NCI-H2171 treated with DMSO at 0.1 percent for 48 hours (cell line): ENCODE data around the gene HSDL2.

Experiments used
- DNase-seq: peaks from one replicate; lab custom pipeline; 2025; lab: John Stamatoyannopoulos, UW

HSDL2 gene

GRCh38 chr9:112446526-112446925 is 66.6 kb downstream of the HSDL2 start:
- no peak for DNase-seq

GRCh38 chr9:112447283-112447761 is 67.4 kb downstream of the HSDL2 start:
- DNase-seq, result no peak

GRCh38 chr9:112462855-112463254 is 82.9 kb downstream of the HSDL2 start:
- no peak for DNase-seq

GRCh38 chr9:112465352-112465751 is 85.4 kb downstream of the HSDL2 start:
- DNase-seq, result no peak

DNA sequence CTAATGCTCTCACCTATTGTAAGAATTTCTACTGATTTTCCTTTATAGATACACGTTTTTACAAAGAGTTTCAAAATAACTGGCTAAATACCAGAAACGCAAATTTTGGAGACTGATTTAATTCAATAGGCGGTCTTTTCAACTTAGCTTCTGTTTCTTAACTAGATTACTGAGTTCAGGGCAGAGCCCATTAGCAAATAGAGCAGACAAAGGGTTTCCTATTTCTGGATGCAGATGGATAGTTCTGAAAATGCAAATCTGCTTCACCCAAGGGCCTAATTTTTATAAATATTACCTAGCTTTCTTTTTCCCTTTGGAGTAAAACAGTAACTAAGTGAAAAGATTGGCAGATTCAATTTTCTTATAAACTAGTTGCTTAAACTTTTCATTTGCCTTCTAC is 93.1 kb downstream of the HSDL2 start:
- DNase-seq, result no peak

- DNase-seq, result no peak
Measured at GRCh38 chr9:112473986-112474385, 94.1 kb downstream of the HSDL2 start.

GRCh38 chr9:112475318-112475717 is 95.4 kb downstream of the HSDL2 start:
- no peak for DNase-seq

DNA sequence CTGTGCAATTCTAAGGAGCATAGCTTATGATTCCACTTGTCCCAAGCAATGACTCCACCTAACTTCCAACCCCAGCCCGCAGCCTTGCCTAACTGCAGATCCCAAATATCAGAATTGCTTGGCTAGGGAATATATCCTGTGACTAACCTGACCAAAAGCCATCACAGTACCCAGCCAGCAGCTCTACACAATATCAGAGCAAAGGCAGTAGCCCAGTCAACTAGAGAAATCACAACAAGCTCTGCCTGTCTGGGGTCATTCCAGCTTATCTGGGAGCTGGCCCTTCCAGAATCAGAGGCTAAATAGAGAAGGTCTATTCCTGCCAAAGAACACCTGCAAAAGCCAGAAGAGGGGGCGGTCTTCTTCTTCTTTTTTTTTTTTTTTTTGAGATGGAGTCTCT is 97.4 kb downstream of the HSDL2 start:
- no peak for DNase-seq

DNA sequence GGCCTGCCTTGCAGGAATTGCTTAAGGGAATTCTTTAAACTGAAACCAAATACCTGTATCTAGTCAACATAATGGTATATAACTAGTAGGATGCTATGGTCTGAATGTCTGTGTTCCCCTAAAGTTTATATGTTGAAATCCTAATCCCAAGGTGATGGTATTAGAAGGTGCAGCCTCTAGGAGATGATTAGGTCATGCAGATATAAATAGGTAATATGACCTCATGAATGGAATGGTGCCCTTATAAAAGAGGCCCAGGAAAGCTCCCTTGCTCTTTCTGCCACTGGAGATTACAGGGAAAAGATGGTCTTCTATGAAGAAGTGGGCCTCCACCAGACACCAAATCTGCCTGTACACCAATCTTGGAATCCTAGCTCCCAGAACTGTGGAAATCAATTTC is 99.3 kb downstream of the HSDL2 start:
- no peak for DNase-seq

GRCh38 chr9:112484607-112485006 is 104.7 kb downstream of the HSDL2 start:
- no peak for DNase-seq

- DNase-seq, result no peak
Measured at GRCh38 chr9:112485574-112485973, 105.7 kb downstream of the HSDL2 start.

DNA sequence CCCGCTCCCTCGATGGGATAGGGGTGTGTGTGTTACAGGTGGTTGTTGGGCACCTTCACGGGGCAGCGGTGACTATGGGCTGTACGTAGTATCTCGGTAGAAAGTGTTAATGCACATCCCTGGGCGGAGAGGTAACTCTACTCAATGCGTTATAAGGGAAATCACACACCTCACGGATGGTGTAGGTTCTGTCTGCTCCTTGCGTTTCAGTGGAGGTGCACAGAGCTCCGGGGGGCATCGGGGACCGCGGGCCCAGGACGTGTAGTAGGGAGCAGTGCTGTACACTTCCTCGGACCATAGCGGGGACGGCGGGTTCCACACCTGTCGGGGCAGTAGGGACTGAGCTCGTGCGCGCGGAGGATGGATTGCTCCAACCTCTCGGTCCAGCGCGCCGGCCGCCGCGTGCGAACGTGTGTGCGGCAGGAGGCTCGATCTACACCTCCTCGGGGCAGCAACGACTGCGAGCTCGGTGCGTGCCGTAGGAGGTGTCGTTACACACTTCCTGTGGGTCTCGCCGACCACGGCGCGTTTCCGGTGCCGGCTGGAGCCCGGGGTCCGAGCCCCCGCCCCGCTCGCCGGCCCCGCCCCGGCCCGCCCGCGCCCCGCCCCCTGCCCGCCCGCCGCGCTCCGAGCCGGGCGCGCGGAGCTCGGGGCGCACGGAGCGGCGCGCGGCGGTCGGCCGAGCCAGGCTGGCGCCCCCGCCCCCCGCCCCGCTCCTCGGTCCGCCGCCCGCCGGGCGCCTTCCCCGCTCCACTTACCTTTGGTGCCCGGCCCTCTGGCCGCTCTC is 106.5 kb downstream of the HSDL2 start, which contains the start of gene KIAA1958:
Gene KIAA1958 (plus strand): TSS at position 607 of the 787 bp plus-strand sequence. CDS start 87,254 bp downstream, outside the sequence.
- DNase-seq, result peak; percentile 83

GRCh38 chr9:112487008-112487798 is 107.3 kb downstream of the HSDL2 start:
- DNase-seq, result peak; percentile 72

- no peak for DNase-seq
Measured at GRCh38 chr9:112487799-112488340, 108.0 kb downstream of the HSDL2 start.

DNA sequence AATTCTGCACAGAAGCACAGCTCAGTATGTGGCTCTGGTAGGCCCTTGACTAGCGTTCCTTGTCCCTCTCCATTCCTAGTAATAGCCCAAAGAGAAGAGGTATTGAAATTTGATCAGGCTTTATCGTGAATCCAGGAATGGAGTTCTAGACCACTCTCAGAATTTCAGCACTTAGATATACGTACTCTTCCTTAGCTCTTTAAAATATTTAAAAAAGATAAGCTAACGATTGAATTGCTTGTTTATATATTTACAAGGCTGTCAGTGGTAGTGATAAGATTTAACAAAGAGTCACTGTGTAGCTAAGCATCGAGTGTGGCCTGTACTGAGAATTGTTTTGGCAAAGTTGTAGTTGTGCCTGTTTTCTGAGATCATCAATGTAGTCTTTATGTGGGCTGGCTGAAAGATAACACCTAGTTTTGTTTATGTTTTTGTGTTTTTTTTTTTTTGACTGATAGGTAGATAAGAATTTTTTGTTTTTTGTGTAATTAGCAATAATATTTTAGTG is 109.2 kb downstream of the HSDL2 start:
- no peak for DNase-seq

DNA sequence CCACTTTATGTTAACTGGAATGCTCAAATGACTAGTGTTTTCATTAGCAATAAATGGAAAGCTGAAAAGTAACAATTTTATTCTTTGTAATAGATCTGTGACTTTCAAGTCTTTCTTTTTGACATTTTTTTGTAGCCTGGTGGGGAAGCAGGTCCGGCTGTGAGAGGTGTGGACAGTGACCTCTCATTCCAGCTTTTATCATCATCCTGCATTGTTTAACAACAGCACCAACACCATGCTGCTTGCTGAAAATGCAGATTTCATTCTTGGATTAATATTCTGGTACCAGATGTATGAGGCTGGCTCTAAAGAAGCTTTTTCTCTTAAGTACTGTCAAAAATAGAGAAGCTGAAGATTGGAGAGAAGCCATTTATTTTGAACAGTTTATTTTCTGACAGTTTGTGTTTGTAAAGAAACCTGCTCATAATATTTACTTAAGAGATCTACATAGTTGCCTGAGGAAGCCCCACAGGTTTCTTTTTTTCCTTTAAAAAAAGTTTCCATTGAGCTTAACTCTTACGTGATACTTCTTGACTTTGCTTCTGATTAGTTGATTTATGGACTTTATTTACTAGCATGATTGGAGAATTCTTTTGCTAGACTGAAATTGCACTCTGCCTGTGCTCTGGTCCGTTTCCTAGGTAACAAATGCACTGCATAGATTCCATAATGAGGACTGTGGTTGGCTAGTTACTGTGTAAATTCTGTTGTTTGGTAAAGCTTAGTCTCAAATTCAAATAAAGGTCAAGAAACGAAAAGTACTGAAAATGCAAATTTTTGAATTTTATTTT is 110.2 kb downstream of the HSDL2 start:
- no peak for DNase-seq

DNA sequence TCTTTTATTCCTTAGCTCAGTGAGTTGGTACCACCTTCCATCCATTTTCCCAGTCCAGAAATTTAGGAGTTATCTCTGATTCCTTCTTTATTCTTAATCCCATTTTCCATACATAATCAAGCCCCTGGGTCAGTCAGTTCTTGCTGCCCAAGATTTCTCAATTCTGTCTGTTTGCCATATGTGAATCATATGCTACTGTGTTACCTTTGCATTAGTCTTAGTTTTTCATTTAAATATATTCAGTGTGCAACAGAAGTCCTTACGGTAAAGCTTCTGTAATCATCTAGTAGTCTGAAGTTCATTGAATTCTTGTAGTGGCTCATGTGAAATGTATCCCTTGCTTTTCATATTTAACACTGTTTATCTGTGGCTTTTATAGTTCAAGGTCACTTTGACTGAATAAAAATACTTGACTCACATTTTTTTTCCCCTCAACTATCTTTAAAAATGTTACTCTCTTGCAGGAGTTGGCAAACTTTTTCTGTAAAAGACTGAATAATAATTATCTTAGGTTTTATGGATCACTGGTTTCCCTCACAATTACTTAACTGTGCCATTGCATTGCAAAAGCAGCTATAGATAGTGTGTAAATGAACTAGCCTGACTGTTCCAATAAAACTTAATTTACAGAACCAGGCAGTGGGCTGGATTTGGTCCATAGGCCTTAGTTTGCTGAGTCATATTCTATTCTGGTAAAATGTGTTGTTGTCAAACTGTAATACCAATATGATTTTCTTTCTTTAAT is 113.7 kb downstream of the HSDL2 start:
- DNase-seq, result no peak

DNA sequence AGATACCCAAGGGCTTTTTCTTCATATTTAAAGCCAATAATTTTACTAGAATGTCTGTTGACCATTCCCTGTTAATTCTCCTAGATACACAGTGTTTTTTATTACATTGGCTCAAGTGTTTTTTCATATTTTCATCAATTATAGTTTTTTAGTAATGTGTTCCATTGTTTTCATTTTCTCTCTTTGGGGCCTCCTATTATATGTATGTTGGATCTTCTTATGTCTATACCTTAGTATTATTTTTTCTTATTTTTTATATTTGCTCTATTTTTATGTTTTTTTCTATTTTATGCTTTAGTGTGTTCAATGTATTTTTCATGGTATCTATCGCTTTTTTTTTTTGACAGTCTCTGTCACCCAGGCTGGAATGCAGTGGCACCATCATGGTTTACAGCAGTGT is 114.2 kb downstream of the HSDL2 start:
- no peak for DNase-seq

DNA sequence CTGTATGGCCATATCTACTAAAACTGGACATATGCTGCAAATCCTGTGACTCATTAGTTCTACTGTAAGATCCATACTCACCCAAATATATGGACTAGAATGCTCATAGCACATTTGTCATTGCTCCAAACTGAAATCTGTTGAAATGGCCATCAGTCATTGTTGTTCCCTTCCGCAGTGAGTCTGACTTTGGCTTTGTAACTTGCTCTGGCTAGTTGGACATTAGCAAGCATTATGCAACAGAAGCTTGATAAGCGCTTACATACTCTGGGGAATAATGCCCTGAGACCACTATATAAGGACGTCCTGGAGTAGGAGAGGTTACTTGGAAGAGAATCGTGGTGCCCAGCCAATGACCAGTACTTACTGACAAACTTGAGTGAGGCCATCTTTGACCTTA is 115.7 kb downstream of the HSDL2 start:
- no peak for DNase-seq

GRCh38 chr9:112496074-112496722 is 116.3 kb downstream of the HSDL2 start:
- no peak for DNase-seq

DNA sequence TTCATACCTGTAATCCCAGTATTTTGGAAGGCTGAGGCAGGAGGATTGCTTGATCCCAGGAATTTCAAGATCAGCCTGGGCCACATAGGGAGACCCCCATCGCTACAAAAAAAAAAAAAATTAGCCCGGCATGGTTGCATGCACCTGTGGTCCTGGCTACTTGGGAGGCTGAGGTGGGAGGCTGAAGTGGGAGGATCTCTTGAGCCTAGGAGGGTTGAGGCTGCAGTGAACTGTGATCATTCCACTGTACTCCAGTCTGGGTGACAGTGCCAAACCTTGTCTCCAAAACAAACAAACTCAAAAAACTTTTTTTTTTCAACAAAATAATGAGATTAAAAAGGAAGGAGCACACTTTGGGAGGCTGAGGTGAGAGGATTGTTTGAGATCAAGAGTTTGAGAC is 120.9 kb downstream of the HSDL2 start:
- DNase-seq, result no peak
